GM19351 (cell line): ENCODE data around the gene ITIH1.

ENCODE experiments used
- ATAC-seq: cut with Tn5 transposase; IDR thresholded peaks from one replicate; pipeline ENCODE4 v1.9.1; 2021; ENCODE audit warnings: mild to moderate bottlenecking, moderate library complexity; ENCODE audit not compliant: unreplicated experiment

Gene ITIH1

GRCh38 chr3:52790337-52790736 lies 12.9 kb downstream of the ITIH1 start:
- ATAC-seq, result no peak

GRCh38 chr3:52790741-52791140 lies 13.3 kb downstream of the ITIH1 start:
- no peak for ATAC-seq

- no peak for ATAC-seq
Measured at GRCh38 chr3:52791366-52791765, 14.0 kb downstream of the ITIH1 start.

GRCh38 chr3:52791928-52792327 lies 14.5 kb downstream of the ITIH1 start:
- ATAC-seq, result no peak

- no peak for ATAC-seq
Measured at GRCh38 chr3:52792413-52792812, 15.0 kb downstream of the ITIH1 start.

- ATAC-seq, result no peak
Measured at GRCh38 chr3:52792961-52793695, 15.7 kb downstream of the ITIH1 start.

- no peak for ATAC-seq
Measured at GRCh38 chr3:52793702-52794611, 16.6 kb downstream of the ITIH1 start.

- no peak for ATAC-seq
Measured at GRCh38 chr3:52794612-52795099, 17.3 kb downstream of the ITIH1 start, which contains the start of gene ITIH3. Gene ITIH3 (plus strand): TSS chr3:52794796. CDS start chr3:52794804, 8 bp downstream.

GRCh38 chr3:52795298-52795900 lies 18.0 kb downstream of the ITIH1 start:
- ATAC-seq, result no peak

GRCh38 chr3:52796411-52796810 lies 19.0 kb downstream of the ITIH1 start:
- no peak for ATAC-seq

- ATAC-seq, result no peak
Measured at GRCh38 chr3:52798376-52798977, 21.1 kb downstream of the ITIH1 start.

- no peak for ATAC-seq
Measured at GRCh38 chr3:52798978-52799476, 21.6 kb downstream of the ITIH1 start.

- no peak for ATAC-seq
Measured at GRCh38 chr3:52800079-52800478, 22.7 kb downstream of the ITIH1 start.

- no peak for ATAC-seq
Measured at GRCh38 chr3:52801839-52802238, 24.4 kb downstream of the ITIH1 start.

GRCh38 chr3:52805270-52806039 lies 28.1 kb downstream of the ITIH1 start:
- ATAC-seq, result no peak

- no peak for ATAC-seq
Measured at GRCh38 chr3:52809149-52809548, 31.8 kb downstream of the ITIH1 start.

GRCh38 chr3:52809662-52810377 lies 32.4 kb downstream of the ITIH1 start:
- ATAC-seq, result no peak

GRCh38 chr3:52810923-52811322 lies 33.5 kb downstream of the ITIH1 start:
- no peak for ATAC-seq

GRCh38 chr3:52811452-52812011 lies 34.1 kb downstream of the ITIH1 start:
- no peak for ATAC-seq
